NCI-H526 (cell line): ENCODE data around the gene ASTN1.

Source experiments
- DNase-seq, 2 experiments: peaks; one replicate each; lab custom pipeline; 2025; lab: John Stamatoyannopoulos, UW

Gene ASTN1

GRCh38 chr1:177164380-177165068 lies at the start of gene ASTN1:
ASTN1 (minus strand) TSS chr1:177164712; CDS start chr1:177164676, 36 bp downstream.
- DNase-seq, result peak in 1 of 2 experiments; percentile 71

GRCh38 chr1:177211231-177211630 lies 46.7 kb upstream of the ASTN1 start:
- DNase-seq, result no peak

GRCh38 chr1:177210071-177210470 lies 45.6 kb upstream of the ASTN1 start:
- DNase-seq, result no peak

- peak in 1 of 2 experiments; percentile 63 for DNase-seq
These were observed 44.8 kb upstream of the ASTN1 start for GRCh38 chr1:177209357-177209756.

- DNase-seq, result no peak
These were observed 44.4 kb upstream of the ASTN1 start for GRCh38 chr1:177208920-177209319.

- no peak for DNase-seq
These were observed 42.4 kb upstream of the ASTN1 start for GRCh38 chr1:177206831-177207355.

- no peak for DNase-seq
These were observed 35.8 kb upstream of the ASTN1 start for GRCh38 chr1:177200290-177200689.

- DNase-seq, result no peak
These were observed 33.7 kb upstream of the ASTN1 start for GRCh38 chr1:177198243-177198642.

GRCh38 chr1:177190308-177190970 lies 25.9 kb upstream of the ASTN1 start:
- DNase-seq, result no peak

GRCh38 chr1:177186639-177187038 lies 22.1 kb upstream of the ASTN1 start:
- no peak for DNase-seq

GRCh38 chr1:177185209-177185608 lies 20.7 kb upstream of the ASTN1 start:
- DNase-seq, result peak in 1 of 2 experiments; percentile 64

GRCh38 chr1:177183836-177184235 lies 19.3 kb upstream of the ASTN1 start:
- no peak for DNase-seq

GRCh38 chr1:177181631-177182291 lies 17.2 kb upstream of the ASTN1 start:
- DNase-seq, result peak; percentile 84 to 98

GRCh38 chr1:177181280-177181630 lies 16.7 kb upstream of the ASTN1 start:
- peak; percentile 57 to 71 for DNase-seq

GRCh38 chr1:177174921-177175634 lies 10.6 kb upstream of the ASTN1 start:
- DNase-seq, result no peak

- DNase-seq, result no peak
These were observed 9.5 kb upstream of the ASTN1 start for GRCh38 chr1:177173976-177174375.

- DNase-seq, result no peak
These were observed 8.4 kb upstream of the ASTN1 start for GRCh38 chr1:177172866-177173265.

- DNase-seq, result no peak
These were observed 7.8 kb upstream of the ASTN1 start for GRCh38 chr1:177172272-177172671.

GRCh38 chr1:177171536-177172123 lies 7.1 kb upstream of the ASTN1 start:
- DNase-seq, result no peak

GRCh38 chr1:177170756-177171535 lies 6.4 kb upstream of the ASTN1 start, which contains the start of gene BRINP2:
BRINP2 (plus strand) TSS chr1:177170958; CDS start chr1:177229877, 58,919 bp downstream.
- peak; percentile 88 to 98 for DNase-seq

GRCh38 chr1:177165069-177165439 lies 542 bp upstream of the ASTN1 start:
- DNase-seq, result peak in 1 of 2 experiments; percentile 19
